ENCODE measurements around the gene FBN3.

Gene FBN3

GRCh38 chr19:8020681-8021080 lies 128.7 kb downstream of the FBN3 start:
- no peak for DNase-seq (ENCODE audit: low read depth in 2 of 2)

DNA sequence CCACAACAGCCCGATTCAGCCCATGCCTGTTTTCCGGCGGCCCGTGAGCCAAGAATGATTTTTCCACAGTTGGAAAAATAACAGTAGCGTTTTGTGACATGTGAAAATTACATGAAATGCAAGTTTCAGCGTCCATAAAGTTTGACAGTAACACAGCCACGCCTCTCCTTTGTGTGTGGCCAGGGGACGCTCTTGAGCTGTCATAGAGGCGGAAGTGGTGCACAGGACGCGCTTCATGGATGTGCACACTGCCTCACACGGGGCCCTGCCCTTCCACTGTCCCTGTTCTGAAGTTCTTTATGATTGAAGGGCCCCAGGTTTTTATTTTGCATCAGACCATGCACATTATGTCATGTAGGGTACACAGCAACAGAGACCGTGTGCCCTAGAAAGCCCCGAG lies 131.6 kb downstream of the FBN3 start:
- no peak for DNase-seq (ENCODE audit: low read depth in 2 of 2)

All from fibroblast of skin of left biceps (primary cell).